Keratinocyte (primary cell): ENCODE data around the gene SLC25A28.

Experiments
- CTCF ChIP-seq, 3 experiments: IDR thresholded peaks in 1 of 3; conservative IDR thresholded peaks in 1 of 3; optimal IDR thresholded peaks in 1 of 3; 2 replicates in 2 of 3; 3 replicates in 1 of 3; pipeline versions ENCODE3 to v1.5.1; 2011; ENCODE audit warnings: low read length in 3 of 3, mild to moderate bottlenecking in 3 of 3, moderate library complexity in 2 of 3, control low read depth in 1 of 3, inconsistent platforms in 1 of 3; ENCODE audit not compliant: insufficient read depth in 2 of 3; ENCODE audit errors: extremely low read depth in 1 of 3
- EZH2 ChIP-seq: IDR thresholded peaks from one replicate; pipeline ENCODE4 v1.6.1; 2012; ENCODE audit warnings: inconsistent platforms, mild to moderate bottlenecking, low read length, moderate library complexity

GRCh38 chr10:99564361-99564760, 55.9 kb downstream of the SLC25A28 start:
- no peak for TF ChIP-seq CTCF (optimal IDR thresholded peaks at IDR 0.05 in 1 of 3, IDR thresholded peaks at IDR 0.05 in 1 of 3, conservative IDR thresholded peaks at IDR 0.05 in 1 of 3; ENCODE audit: extremely low read depth in 1 of 3, insufficient read depth in 2 of 3, low read length in 3 of 3)
- TF ChIP-seq EZH2 = no peak
